Measurements from ENCODE around the gene TMEM86B.
A peak's percentile ranks its signal among the peaks of the same experiment; 100 is the strongest.

The TMEM86B gene

DNA sequence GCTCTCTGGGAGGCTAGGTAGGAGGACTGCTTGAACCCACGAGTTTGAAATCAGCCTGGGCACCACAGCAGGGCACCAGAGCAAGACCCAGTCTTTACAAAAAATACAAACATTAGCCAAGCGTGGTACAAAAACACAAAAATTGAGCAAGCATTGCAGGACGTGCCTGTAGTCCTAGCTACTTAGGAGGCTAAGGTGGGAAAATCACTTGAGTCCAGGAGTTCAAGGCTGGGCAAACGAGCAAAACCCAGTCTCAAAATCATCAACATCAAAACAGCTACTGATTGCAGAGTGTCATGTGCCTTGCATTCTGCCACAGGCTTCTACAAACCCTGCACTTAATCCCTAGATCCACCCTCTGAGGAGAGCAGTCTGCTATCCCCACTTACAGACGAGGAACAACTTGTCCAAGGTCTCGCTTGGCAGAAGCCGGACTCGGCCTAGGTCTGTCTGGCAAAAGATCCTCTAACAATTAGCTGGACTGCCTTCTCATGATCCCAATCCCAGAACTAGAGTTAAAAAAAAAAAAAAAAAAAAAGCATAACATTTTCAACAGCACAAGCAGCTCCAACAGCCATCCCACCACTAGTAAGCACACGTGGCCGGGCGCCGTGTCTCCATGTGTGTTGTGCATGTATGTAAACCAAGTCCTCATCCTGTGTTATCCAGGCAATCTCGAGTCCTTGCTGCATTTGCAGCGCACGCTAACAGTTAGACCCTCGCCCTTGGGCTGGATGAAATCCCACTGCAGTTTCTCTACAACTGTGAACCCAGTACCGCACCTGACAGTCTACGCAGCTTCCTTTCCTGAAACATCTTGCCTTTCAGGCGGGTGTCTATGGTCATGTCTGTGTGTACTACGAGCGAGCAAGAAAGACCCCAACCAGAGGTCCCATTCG, 28.2 kb upstream of the TMEM86B start:
- no peak for DNase-seq

DNA sequence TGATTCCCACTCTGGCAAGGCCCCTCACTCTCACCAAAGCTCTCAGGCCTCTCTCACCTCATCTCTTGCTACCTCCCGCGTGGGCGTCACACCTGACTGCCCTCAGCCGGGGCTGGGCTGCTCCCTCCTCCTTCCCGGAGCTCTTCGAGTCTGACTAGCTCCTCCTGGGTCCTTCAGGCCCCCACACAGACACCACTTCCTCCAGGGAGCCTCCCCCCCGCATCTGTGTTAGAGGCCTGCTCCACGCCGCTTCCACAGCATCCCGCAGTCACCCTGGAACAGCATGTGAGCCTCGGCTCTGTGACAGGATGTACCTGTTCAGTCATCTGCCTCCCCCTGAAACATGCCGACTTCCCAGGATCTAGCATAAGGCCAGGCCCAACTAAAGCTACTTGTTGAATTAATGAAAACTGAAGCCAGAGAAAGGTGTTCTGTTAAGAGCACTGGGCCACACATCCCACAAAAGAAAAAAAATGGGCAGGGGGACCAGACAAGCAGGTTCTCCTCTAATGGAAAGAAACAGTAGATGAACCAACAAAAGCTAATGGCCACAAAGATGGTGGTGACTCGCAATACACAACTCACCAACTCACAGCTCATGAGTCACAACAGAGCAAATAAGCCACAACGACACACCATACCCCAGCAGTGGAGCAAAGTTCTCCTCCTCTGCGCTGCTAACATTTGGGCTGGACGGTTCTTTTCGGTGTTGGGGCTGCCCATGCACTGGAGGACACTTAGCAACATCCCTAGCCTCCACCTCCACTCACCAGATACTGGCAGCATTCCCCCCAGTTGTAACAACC, 27.3 kb upstream of the TMEM86B start:
- no peak for DNase-seq

DNA sequence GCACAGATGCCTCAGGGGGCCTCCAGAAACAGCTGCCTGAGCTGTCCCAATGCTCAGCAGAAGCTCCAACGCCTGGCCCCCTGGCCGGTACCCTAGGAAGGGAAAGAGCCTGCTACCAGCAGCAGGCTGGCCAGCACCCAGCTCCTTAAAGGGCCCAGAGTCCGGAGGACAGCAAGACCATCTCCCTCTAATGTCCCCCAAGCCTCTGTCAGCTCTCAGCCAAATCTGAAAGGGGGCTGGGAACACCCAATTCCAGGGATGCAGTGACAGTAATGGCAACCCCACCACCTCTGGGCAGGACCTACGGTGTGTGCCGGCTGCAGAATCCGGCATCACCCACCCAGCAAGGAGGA, 26.0 kb upstream of the TMEM86B start:
- no peak for DNase-seq

DNA sequence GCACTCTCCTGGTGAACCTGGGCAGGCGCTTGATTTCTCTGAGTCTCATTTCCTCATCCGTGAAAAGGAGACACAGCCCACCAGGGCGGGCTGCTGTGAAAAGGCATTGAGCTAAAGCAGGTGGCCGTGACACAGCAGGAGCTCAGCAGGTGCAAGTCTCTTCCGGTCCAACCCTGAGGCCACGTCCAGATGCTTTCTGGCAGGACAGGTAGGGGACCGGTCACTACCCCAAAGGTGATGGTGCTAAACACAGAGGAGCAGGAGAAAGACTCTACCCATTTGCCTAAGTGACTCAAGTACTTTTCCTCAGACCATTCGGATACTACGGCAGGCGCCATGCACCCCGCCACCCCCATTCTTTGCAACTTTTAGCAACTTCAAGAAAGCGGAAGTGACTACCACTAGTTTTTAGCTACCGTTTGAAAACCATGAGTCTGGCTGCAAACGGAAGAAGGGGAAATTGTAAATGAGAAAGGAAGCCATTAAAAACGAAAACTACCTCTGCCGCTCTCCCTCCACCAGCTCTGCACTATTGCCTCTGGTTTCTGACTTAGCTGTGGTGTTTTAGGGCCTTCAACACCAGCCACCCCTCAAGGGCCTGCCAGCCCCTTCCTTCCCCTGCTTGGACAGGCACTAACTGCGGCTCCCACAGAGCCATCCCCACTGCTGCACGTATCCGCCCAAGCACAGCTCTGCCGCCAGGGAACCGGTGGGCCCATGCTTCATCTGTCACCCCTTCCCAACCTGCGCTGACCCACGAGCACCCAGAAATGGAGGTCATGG, 25.5 kb upstream of the TMEM86B start:
- peak; percentile 74 for DNase-seq

- DNase-seq: no peak
These were observed 24.4 kb upstream of the TMEM86B start for GRCh38 chr19:55252760-55253663.

GRCh38 chr19:55251341-55252081, 22.9 kb upstream of the TMEM86B start:
- no peak for DNase-seq

GRCh38 chr19:55250262-55251036, 21.9 kb upstream of the TMEM86B start:
- DNase-seq: no peak

GRCh38 chr19:55249841-55250240, 21.3 kb upstream of the TMEM86B start:
- DNase-seq: no peak

GRCh38 chr19:55248704-55249103, 20.1 kb upstream of the TMEM86B start:
- DNase-seq: no peak

GRCh38 chr19:55248166-55248675, 19.7 kb upstream of the TMEM86B start:
- DNase-seq: no peak

DNA sequence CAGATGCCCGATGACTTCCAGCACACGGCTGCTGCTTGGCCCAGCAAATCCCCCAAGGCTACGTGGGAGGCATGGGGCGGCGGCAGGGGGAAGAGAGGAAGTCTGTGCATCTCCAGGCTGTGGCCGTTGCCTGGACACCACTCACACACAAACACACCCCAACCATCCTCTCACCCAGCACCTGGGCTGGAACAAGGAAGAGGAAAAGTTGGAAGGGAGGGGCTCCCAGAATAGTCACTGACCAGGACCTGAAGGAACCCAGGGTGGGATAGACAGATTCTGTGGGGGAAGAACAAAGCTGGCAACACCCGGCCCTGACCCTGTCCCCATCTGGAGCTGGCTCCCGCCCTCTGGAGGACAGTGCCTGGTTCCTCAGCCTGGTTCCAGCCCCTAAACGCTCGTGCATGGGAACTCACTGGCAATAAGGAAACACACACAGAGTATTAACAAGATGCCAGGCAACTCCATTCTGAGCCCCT, 19.1 kb upstream of the TMEM86B start:
- DNase-seq: peak; percentile 59

GRCh38 chr19:55246462-55247451, 18.2 kb upstream of the TMEM86B start:
- no peak for DNase-seq

DNA sequence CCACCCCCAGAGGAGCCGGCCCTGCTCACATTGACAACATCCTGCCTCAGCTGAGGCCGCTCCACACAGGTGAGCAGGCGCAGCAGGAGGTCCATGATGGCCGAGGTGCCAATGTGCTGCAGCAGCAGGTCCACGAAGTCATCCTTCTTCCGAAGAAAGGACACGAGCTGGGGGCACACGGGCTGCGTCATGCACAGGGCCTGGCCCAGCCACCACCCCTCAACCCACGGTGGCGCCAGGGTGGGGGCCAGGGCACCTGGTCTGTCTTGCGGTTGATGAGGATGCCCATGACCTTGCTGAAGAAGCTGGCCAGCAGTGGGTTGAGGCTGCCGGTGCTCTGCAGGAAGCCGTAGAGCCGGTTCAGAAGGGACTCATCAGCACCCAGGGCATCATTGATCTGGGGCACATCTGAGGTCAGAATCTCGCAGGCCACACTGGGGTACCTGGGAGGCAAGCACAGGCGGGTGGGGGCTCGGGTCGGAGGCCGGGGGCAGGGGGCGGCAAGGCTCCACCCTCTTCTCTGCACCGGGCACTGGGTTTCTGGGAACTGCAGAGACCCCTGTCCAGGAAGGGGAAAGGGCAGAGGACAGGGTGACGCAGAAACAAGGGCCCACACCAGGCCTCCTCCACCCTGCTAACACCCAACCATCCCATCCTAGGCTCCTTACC, 16.8 kb upstream of the TMEM86B start:
- no peak for DNase-seq

- DNase-seq: no peak
These were observed 15.6 kb upstream of the TMEM86B start for GRCh38 chr19:55244004-55244680.

DNA sequence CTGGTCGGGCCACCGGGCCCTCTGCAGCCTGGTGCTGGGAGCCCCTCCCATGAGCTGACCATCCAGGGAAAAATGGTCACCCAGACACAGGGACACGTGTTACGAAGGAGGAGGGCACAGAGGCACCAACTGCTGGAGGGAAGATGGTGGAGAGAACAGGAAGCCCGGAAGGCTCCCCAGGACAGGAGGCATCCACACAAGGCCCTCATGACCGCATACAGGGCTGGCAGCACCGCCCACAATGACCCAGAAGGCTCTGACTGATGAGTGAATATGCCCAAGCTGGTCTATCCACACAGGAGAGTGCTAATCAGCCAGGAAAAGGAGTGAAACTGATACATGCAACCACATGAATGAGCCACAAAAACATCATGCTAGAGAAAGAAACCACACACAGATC, 14.0 kb upstream of the TMEM86B start:
- no peak for DNase-seq

GRCh38 chr19:55241935-55242464, 13.4 kb upstream of the TMEM86B start:
- no peak for DNase-seq

DNA sequence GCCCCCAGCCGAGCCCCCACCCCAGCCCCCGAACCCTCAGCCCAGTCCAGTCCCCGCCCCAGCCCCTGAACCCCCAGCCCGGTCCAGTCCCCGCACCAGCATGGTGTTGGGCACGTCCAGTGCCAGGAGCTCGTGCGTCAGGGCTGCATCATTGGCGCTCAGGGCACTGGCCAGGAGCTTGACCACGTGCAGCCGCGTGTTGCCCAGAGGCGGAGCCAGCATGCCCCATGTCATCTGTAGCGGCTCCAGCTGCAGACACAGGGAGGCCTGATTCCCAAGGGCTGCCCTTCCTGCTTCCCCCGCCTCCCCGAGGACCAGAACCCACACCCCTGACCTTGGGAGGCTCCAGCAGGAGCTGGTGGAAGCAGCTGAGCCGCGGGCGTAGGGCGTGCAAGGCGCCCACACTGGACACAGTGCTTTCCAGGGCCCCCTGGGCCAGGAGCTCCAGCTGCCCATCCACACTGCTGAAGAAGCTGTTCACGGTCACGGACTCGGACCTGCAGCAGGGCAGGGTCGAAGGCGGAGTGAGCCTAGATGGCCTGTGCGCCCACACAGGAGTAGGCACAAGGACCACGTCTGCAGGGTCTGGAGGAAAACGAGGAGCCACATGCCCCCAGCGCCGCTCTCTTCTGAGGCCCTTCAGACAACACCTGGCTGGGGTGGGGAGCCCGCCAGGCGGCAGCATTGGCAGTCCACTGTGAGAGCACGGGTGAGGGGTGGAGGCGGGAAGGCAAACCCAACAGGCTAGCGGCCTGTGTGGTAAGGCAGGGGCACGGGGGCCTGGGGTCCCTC, 12.8 kb upstream of the TMEM86B start:
- DNase-seq: no peak

Measured in DMS153 (cell line).